DMS53 (cell line): ENCODE data around the gene GULP1.
"Not testable (repeated sequence)": the region's sequence is repeated elsewhere in the genome, so short reads cannot be mapped to it uniquely, and the experiment has no call there.

Source experiments
- DNase-seq: peaks from one replicate; lab custom pipeline; 2025; lab: John Stamatoyannopoulos, UW

The GULP1 gene

GRCh38 chr2:188291617-188292347, at the start of gene GULP1:
TSS of gene GULP1 (plus strand) at chr2:188291874. CDS start at chr2:188477703, 185,829 bp downstream.
- DNase-seq, result peak; percentile 91

GRCh38 chr2:188243381-188243780, 48.3 kb upstream of the GULP1 start:
- DNase-seq, result no peak

GRCh38 chr2:188244383-188244782, 47.3 kb upstream of the GULP1 start:
- DNase-seq, result peak; percentile 20

- no peak for DNase-seq
Observed at GRCh38 chr2:188245230-188245629, 46.4 kb upstream of the GULP1 start.

GRCh38 chr2:188248513-188248912, 43.2 kb upstream of the GULP1 start:
- DNase-seq, result no peak

GRCh38 chr2:188251034-188251433, 40.6 kb upstream of the GULP1 start:
- DNase-seq, result no peak

- no peak for DNase-seq
Observed at GRCh38 chr2:188256420-188256819, 35.3 kb upstream of the GULP1 start.

- DNase-seq, result no peak
Observed at GRCh38 chr2:188265315-188265714, 26.4 kb upstream of the GULP1 start.

- no peak for DNase-seq
Observed at GRCh38 chr2:188267776-188268175, 23.9 kb upstream of the GULP1 start.

GRCh38 chr2:188269004-188269403, 22.7 kb upstream of the GULP1 start:
- no peak for DNase-seq

- no peak for DNase-seq
Observed at GRCh38 chr2:188272121-188272520, 19.6 kb upstream of the GULP1 start.

- DNase-seq, result no peak
Observed at GRCh38 chr2:188274274-188274673, 17.4 kb upstream of the GULP1 start.

- no peak for DNase-seq
Observed at GRCh38 chr2:188276255-188276654, 15.4 kb upstream of the GULP1 start.

GRCh38 chr2:188277786-188278185, 13.9 kb upstream of the GULP1 start:
- DNase-seq, result no peak

GRCh38 chr2:188278388-188279092, 13.1 kb upstream of the GULP1 start:
- DNase-seq, result no peak

- DNase-seq, result no peak
Observed at GRCh38 chr2:188279093-188279445, 12.6 kb upstream of the GULP1 start.

- peak; percentile 30 for DNase-seq
Observed at GRCh38 chr2:188280811-188281222, 10.9 kb upstream of the GULP1 start.

GRCh38 chr2:188282907-188283306, 8.8 kb upstream of the GULP1 start:
- DNase-seq, result no peak

GRCh38 chr2:188284251-188284650, 7.4 kb upstream of the GULP1 start:
- DNase-seq, result not testable (repeated sequence)

- DNase-seq, result no peak
Observed at GRCh38 chr2:188285049-188285448, 6.6 kb upstream of the GULP1 start.

- no peak for DNase-seq
Observed at GRCh38 chr2:188285774-188286173, 5.9 kb upstream of the GULP1 start.

- DNase-seq, result peak; percentile 72
Observed at GRCh38 chr2:188291142-188291616, 495 bp upstream of the GULP1 start.
